ENCODE measurements around the gene ETS1. TPM values are rescaled to one million over a fixed set of nuclear protein-coding genes. Genes with fewer than 3 reads are reported as not detected.

The ETS1 gene
- total RNA-seq, 1 experiment from 2014 or later: 3.7 TPM

- BruUV-seq (replicated peaks): no TSS peak
- ChIA-PET CTCF (no interaction called here), POLR2A (ENCODE audit: low non-redundant PET) (no interaction called here)
- H3K36me3 ChIP-seq (ENCODE audit: insufficient read depth, low read length, poor library complexity, severe bottlenecking): no peaks in the 10 kb centered on the region
- no peaks in the 10 kb centered on the region for H3K9me3 ChIP-seq (ENCODE audit: low read depth, low read length, poor library complexity, severe bottlenecking)
- DNase-seq (ENCODE audit: low spot score): no peak
- no peak overlapping the region for H3K4me3 ChIP-seq (ENCODE audit: low read depth, low read length, poor library complexity, severe bottlenecking)
- TF ChIP-seq EZH2 (IDR thresholded peaks at IDR 0.05; ENCODE audit: borderline replicate concordance, low read depth, low read length, poor library complexity, severe bottlenecking): no peak
- TF ChIP-seq CTCF (conservative IDR thresholded peaks at IDR 0.05; ENCODE audit: low read depth, low read length): no peak
- H3K27me3 ChIP-seq (replicated peaks; ENCODE audit: insufficient read depth, low read depth, low read length, poor library complexity): peaks cover 3% of the 10 kb centered on the region
- no peaks in the 10 kb centered on the region for H3K4me1 ChIP-seq (ENCODE audit: insufficient read depth, low read length, poor library complexity, severe bottlenecking)
- intact Hi-C loops (cut with micrococcal nuclease; ENCODE audit: unreplicated experiment): no loop called here
- no peak overlapping the region for H3K27ac ChIP-seq (ENCODE audit: low read depth, low read length, poor library complexity, severe bottlenecking)
These were observed 124.4 kb downstream of the ETS1 start for GRCh38 chr11:128462922-128463321.

- intact Hi-C loops (cut with micrococcal nuclease; ENCODE audit: unreplicated experiment): no loop called here
- Histone ChIP-seq H3K4me1 (ENCODE audit: insufficient read depth, low read length, poor library complexity, severe bottlenecking) (no peaks in the 10 kb centered on the region), H3K27me3 (replicated peaks; ENCODE audit: insufficient read depth, low read depth, low read length, poor library complexity) (peaks cover 3% of the 10 kb centered on the region), H3K4me3 (ENCODE audit: low read depth, low read length, poor library complexity, severe bottlenecking) (no peak overlapping the region), H3K9me3 (ENCODE audit: low read depth, low read length, poor library complexity, severe bottlenecking) (no peaks in the 10 kb centered on the region), H3K27ac (ENCODE audit: low read depth, low read length, poor library complexity, severe bottlenecking) (no peak overlapping the region), H3K36me3 (ENCODE audit: insufficient read depth, low read length, poor library complexity, severe bottlenecking) (no peaks in the 10 kb centered on the region)
- CTCF ChIA-PET: no interaction called here
- POLR2A ChIA-PET (ENCODE audit: low non-redundant PET): no interaction called here
- no TSS peak for BruUV-seq (replicated peaks)
- DNase-seq (ENCODE audit: low spot score): no peak
- no peak for TF ChIP-seq EZH2 (IDR thresholded peaks at IDR 0.05; ENCODE audit: borderline replicate concordance, low read depth, low read length, poor library complexity, severe bottlenecking)
- TF ChIP-seq CTCF (conservative IDR thresholded peaks at IDR 0.05; ENCODE audit: low read depth, low read length): no peak
These were observed 125.2 kb downstream of the ETS1 start for GRCh38 chr11:128462189-128462588.

- CTCF ChIA-PET: no interaction called here
- TF ChIP-seq EZH2 (IDR thresholded peaks at IDR 0.05; ENCODE audit: borderline replicate concordance, low read depth, low read length, poor library complexity, severe bottlenecking) (no peak), CTCF (conservative IDR thresholded peaks at IDR 0.05; ENCODE audit: low read depth, low read length) (no peak)
- intact Hi-C loops (cut with micrococcal nuclease; ENCODE audit: unreplicated experiment): no loop called here
- BruUV-seq (replicated peaks): no TSS peak
- no peak for DNase-seq (ENCODE audit: low spot score)
- Histone ChIP-seq H3K9me3 (ENCODE audit: low read depth, low read length, poor library complexity, severe bottlenecking) (no peaks in the 10 kb centered on the region), H3K27me3 (replicated peaks; ENCODE audit: insufficient read depth, low read depth, low read length, poor library complexity) (peaks cover 11% of the 10 kb centered on the region), H3K27ac (ENCODE audit: low read depth, low read length, poor library complexity, severe bottlenecking) (no peak overlapping the region), H3K4me1 (ENCODE audit: insufficient read depth, low read length, poor library complexity, severe bottlenecking) (no peaks in the 10 kb centered on the region), H3K36me3 (ENCODE audit: insufficient read depth, low read length, poor library complexity, severe bottlenecking) (no peaks in the 10 kb centered on the region), H3K4me3 (ENCODE audit: low read depth, low read length, poor library complexity, severe bottlenecking) (no peak overlapping the region)
- POLR2A ChIA-PET (ENCODE audit: low non-redundant PET): no interaction called here
These were observed 129.0 kb downstream of the ETS1 start for GRCh38 chr11:128458321-128458720.

Data from A673 (cell line).